ENCODE measurements around the gene SEMG2. TPM values are rescaled to one million over a fixed set of nuclear protein-coding genes. Genes with fewer than 3 reads are reported as not detected.

Gene SEMG2, protein sequence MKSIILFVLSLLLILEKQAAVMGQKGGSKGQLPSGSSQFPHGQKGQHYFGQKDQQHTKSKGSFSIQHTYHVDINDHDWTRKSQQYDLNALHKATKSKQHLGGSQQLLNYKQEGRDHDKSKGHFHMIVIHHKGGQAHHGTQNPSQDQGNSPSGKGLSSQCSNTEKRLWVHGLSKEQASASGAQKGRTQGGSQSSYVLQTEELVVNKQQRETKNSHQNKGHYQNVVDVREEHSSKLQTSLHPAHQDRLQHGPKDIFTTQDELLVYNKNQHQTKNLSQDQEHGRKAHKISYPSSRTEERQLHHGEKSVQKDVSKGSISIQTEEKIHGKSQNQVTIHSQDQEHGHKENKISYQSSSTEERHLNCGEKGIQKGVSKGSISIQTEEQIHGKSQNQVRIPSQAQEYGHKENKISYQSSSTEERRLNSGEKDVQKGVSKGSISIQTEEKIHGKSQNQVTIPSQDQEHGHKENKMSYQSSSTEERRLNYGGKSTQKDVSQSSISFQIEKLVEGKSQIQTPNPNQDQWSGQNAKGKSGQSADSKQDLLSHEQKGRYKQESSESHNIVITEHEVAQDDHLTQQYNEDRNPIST
- not detected in 2 replicates for polyA plus RNA-seq (2013)

DNA sequence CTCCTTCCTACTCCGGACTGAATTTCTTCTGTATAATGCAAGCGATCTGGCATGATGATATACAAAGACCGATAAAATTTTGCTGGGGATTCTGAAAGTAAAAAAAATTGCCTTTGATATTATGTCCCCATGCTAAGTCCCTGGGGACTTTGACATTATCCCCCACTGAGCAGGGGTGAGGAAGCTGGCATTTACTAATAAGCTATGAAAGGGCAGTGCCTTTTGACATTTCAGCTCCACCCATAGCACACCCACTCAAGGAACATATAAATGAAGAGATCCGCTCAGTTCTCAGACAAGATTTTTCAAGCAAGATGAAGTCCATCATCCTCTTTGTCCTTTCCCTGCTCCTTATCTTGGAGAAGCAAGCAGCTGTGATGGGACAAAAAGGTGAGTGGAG lies at the start of gene SEMG2:
Gene SEMG2 (plus strand): TSS at position 298 of the 400 bp plus-strand sequence. CDS start 17 bp downstream, at position 315.
- Histone ChIP-seq H2BK5ac (ENCODE audit: low read depth, low read length, poor library complexity) (no peak within 1 kb of the TSS), H3K4ac (ENCODE audit: low read depth, low read length) (no peak within 1 kb of the TSS), H2AFZ (ENCODE audit: insufficient read depth, low read length, poor library complexity) (no peak within 1 kb of the TSS), H3K4me2 (ENCODE audit: low read length) (no peak within 1 kb of the TSS), H3K4me3 (ENCODE audit: low read depth, low read length) (no peak within 1 kb of the TSS), H3K27ac (ENCODE audit: low read depth, low read length) (no peak within 1 kb of the TSS), H3K9me3 (ENCODE audit: insufficient read depth, low read depth, low read length) (no peaks in the 10 kb centered on the region), H4K8ac (ENCODE audit: low read depth, low read length) (no peak within 1 kb of the TSS), H3K9ac (ENCODE audit: low read length) (no peak within 1 kb of the TSS), H3K4me1 (ENCODE audit: control insufficient read depth in 1 of 2, insufficient read depth in 2 of 2, low read length in 2 of 2) (no peaks in the 10 kb centered on the region), H2BK120ac (ENCODE audit: insufficient read depth, low read length, poor library complexity) (no peak within 1 kb of the TSS), H4K12ac (ENCODE audit: low read depth, low read length) (no peak within 1 kb of the TSS), H3K27me3 (ENCODE audit: insufficient read depth, low read length) (no peaks in the 10 kb centered on the region), H4K91ac (ENCODE audit: low read depth, low read length) (no peak within 1 kb of the TSS), H3K79me1 (ENCODE audit: low read length) (no peaks in the 10 kb centered on the region), H3K23ac (ENCODE audit: low read length) (no peak within 1 kb of the TSS), H2AK5ac (ENCODE audit: low read length) (no peak within 1 kb of the TSS), H3K18ac (ENCODE audit: low read length) (no peak within 1 kb of the TSS), H2BK12ac (ENCODE audit: low read length) (no peak within 1 kb of the TSS), H3K79me2 (ENCODE audit: control insufficient read depth, insufficient read depth, low read length, poor library complexity) (no peaks in the 10 kb centered on the region), H3K14ac (ENCODE audit: low read length) (no peak within 1 kb of the TSS), H3K36me3 (ENCODE audit: control insufficient read depth in 1 of 2, insufficient read depth in 2 of 2, low read length in 2 of 2) (no peaks in the 10 kb centered on the region)
- no peak for DNase-seq
- WGBS (ENCODE audit: extremely low coverage, insufficient coverage, insufficient read length): no CpG with 5 or more reads among the region's 4 CpGs

DNA sequence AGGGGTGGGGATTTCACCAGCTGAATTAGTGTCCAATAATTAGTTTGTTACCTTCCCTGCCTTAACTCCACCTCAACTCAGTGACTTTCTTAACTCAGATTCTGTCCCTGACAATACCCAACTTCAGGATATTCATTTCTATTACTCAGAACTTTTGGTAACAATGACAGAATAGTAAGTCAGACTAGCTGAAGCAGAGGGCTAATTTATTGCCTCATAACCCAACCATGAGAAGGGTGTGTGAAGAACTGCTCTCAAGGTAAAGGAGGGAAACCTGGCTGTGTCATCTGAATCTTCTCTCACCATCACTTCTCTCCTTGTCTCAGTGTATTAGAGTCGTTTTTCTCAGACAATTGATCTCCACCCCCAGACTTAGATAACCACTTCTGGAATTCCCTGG lies 47.7 kb upstream of the SEMG2 start:
- Histone ChIP-seq H2BK120ac (ENCODE audit: insufficient read depth, low read length, poor library complexity) (no peak overlapping the region), H3K23ac (ENCODE audit: low read length) (no peak overlapping the region), H3K36me3 (ENCODE audit: control insufficient read depth in 1 of 2, insufficient read depth in 2 of 2, low read length in 2 of 2) (no peaks in the 10 kb centered on the region), H3K4ac (ENCODE audit: low read depth, low read length) (no peak overlapping the region), H3K18ac (ENCODE audit: low read length) (no peak overlapping the region), H4K12ac (ENCODE audit: low read depth, low read length) (no peak overlapping the region), H2AFZ (ENCODE audit: insufficient read depth, low read length, poor library complexity) (no peak overlapping the region), H3K4me1 (ENCODE audit: control insufficient read depth in 1 of 2, insufficient read depth in 2 of 2, low read length in 2 of 2) (no peaks in the 10 kb centered on the region), H3K9me3 (ENCODE audit: insufficient read depth, low read depth, low read length) (no peaks in the 10 kb centered on the region), H3K79me2 (ENCODE audit: control insufficient read depth, insufficient read depth, low read length, poor library complexity) (no peaks in the 10 kb centered on the region), H2AK5ac (ENCODE audit: low read length) (no peak overlapping the region), H3K4me2 (ENCODE audit: low read length) (no peak overlapping the region), H3K14ac (ENCODE audit: low read length) (no peak overlapping the region), H3K4me3 (ENCODE audit: low read depth, low read length) (no peak overlapping the region), H4K8ac (ENCODE audit: low read depth, low read length) (no peak overlapping the region), H2BK5ac (ENCODE audit: low read depth, low read length, poor library complexity) (no peak overlapping the region), H4K91ac (ENCODE audit: low read depth, low read length) (no peak overlapping the region), H3K79me1 (ENCODE audit: low read length) (no peaks in the 10 kb centered on the region), H2BK12ac (ENCODE audit: low read length) (no peak overlapping the region), H3K9ac (ENCODE audit: low read length) (no peak overlapping the region), H3K27ac (ENCODE audit: low read depth, low read length) (no peak overlapping the region), H3K27me3 (ENCODE audit: insufficient read depth, low read length) (no peaks in the 10 kb centered on the region)
- no peak for DNase-seq
- no CpG with 5 or more reads among the region's 1 CpG for WGBS (ENCODE audit: extremely low coverage, insufficient coverage, insufficient read length)

DNA sequence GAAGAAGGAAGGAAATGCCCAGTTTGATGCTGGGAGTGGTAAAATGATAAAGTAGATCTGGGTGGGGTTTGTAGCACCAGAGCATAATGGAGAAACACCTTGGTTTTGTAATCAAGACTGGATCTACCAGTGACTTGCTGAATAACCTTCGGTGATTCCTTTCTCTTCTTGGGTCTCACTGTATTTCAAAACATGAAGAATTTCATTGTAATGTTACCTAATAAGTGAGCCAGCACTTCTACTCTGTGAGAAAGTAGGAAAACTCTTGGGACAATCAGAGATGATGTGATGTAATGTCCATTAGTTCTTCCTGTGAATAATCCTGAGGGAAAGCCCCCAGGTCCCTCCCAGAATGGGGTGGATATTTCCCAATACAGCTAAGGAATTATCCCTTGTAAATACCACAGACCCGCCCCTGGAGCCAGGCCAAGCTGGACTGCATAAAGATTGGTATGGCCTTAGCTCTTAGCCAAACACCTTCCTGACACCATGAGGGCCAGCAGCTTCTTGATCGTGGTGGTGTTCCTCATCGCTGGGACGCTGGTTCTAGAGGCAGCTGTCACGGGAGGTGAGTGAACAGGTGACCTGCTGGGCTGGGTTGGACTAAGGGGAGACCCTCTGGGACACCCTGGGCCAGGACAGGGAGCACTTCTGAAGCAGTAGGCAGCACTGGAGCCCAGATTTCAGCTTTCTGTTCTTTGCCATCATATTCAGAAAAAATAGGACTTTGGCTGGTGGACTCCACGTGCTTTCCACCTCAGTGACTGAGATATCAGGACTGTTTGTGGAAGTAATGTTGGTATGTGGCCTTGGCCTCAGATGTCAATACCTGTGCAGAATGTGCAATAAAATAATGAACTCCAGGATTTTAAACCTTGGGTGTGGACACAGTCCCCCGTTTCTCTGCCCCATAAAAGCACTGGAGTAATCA lies 46.5 kb upstream of the SEMG2 start, which contains the start of gene PI3:
Gene PI3 (plus strand): TSS at position 469 of the 931 bp plus-strand sequence. CDS start 21 bp downstream, at position 490.
- Histone ChIP-seq H3K9ac (ENCODE audit: low read length) (no peak within 1 kb of the TSS), H2AFZ (ENCODE audit: insufficient read depth, low read length, poor library complexity) (no peak within 1 kb of the TSS), H3K23ac (ENCODE audit: low read length) (no peak within 1 kb of the TSS), H2AK5ac (ENCODE audit: low read length) (no peak within 1 kb of the TSS), H3K79me1 (ENCODE audit: low read length) (no peaks in the 10 kb centered on the region), H3K36me3 (ENCODE audit: control insufficient read depth in 1 of 2, insufficient read depth in 2 of 2, low read length in 2 of 2) (no peaks in the 10 kb centered on the region), H3K27me3 (ENCODE audit: insufficient read depth, low read length) (no peaks in the 10 kb centered on the region), H3K4me1 (ENCODE audit: control insufficient read depth in 1 of 2, insufficient read depth in 2 of 2, low read length in 2 of 2) (no peaks in the 10 kb centered on the region), H3K79me2 (ENCODE audit: control insufficient read depth, insufficient read depth, low read length, poor library complexity) (no peaks in the 10 kb centered on the region), H2BK120ac (ENCODE audit: insufficient read depth, low read length, poor library complexity) (no peak within 1 kb of the TSS), H4K91ac (ENCODE audit: low read depth, low read length) (no peak within 1 kb of the TSS), H2BK12ac (ENCODE audit: low read length) (no peak within 1 kb of the TSS), H3K4ac (ENCODE audit: low read depth, low read length) (no peak within 1 kb of the TSS), H2BK5ac (ENCODE audit: low read depth, low read length, poor library complexity) (no peak within 1 kb of the TSS), H3K27ac (ENCODE audit: low read depth, low read length) (no peak within 1 kb of the TSS), H3K14ac (ENCODE audit: low read length) (no peak within 1 kb of the TSS), H4K12ac (ENCODE audit: low read depth, low read length) (no peak within 1 kb of the TSS), H3K4me3 (ENCODE audit: low read depth, low read length) (no peak within 1 kb of the TSS), H3K9me3 (ENCODE audit: insufficient read depth, low read depth, low read length) (peaks cover 2% of the 10 kb centered on the region), H3K18ac (ENCODE audit: low read length) (no peak within 1 kb of the TSS), H4K8ac (ENCODE audit: low read depth, low read length) (no peak within 1 kb of the TSS), H3K4me2 (ENCODE audit: low read length) (no peak within 1 kb of the TSS)
- no CpG with 5 or more reads among the region's 8 CpGs for WGBS (ENCODE audit: extremely low coverage, insufficient coverage, insufficient read length)
- DNase-seq: peak; percentile 53 to 80

DNA sequence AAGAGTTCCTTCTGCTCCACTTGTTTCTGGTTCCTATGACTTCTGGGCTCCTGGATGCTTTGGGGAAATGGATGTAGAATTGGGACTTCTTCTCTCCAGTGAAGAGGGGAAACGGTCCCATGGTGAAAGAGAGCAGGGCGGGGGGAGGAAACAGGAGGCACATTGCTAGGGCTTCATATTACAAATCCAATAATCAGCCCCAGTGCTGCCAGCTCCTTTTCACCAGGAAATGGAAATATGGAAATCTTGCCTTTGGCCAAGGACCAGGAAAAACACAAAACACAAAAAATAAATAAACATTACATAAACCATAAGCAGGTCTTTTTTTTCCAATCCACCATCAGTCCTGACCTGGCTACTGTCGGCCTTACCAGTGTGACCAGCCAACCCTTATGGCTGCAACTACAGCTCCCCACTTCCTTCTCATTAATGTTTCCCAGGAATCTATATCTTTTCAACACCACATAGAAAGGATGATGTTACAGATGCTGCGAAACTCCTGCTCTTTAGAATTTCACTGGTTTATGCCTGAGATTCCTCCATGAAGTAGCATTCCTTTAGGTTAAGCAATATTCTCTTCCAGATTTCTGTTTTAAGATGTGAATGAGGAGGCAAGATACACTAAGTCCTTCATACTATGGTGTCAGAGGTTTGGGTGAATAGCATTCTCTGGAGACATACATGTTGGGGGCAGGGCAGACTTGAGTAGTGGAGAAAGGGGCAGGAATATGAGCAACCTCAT lies 44.5 kb upstream of the SEMG2 start:
- Histone ChIP-seq H2BK12ac (ENCODE audit: low read length) (no peak overlapping the region), H2BK5ac (ENCODE audit: low read depth, low read length, poor library complexity) (no peak overlapping the region), H3K4me3 (ENCODE audit: low read depth, low read length) (no peak overlapping the region), H2BK120ac (ENCODE audit: insufficient read depth, low read length, poor library complexity) (no peak overlapping the region), H3K14ac (ENCODE audit: low read length) (no peak overlapping the region), H3K4me1 (ENCODE audit: control insufficient read depth in 1 of 2, insufficient read depth in 2 of 2, low read length in 2 of 2) (no peaks in the 10 kb centered on the region), H4K12ac (ENCODE audit: low read depth, low read length) (no peak overlapping the region), H3K79me2 (ENCODE audit: control insufficient read depth, insufficient read depth, low read length, poor library complexity) (no peaks in the 10 kb centered on the region), H3K9me3 (ENCODE audit: insufficient read depth, low read depth, low read length) (peaks cover 2% of the 10 kb centered on the region), H2AFZ (ENCODE audit: insufficient read depth, low read length, poor library complexity) (no peak overlapping the region), H3K4me2 (ENCODE audit: low read length) (no peak overlapping the region), H3K36me3 (ENCODE audit: control insufficient read depth in 1 of 2, insufficient read depth in 2 of 2, low read length in 2 of 2) (no peaks in the 10 kb centered on the region), H2AK5ac (ENCODE audit: low read length) (no peak overlapping the region), H4K8ac (ENCODE audit: low read depth, low read length) (no peak overlapping the region), H3K9ac (ENCODE audit: low read length) (no peak overlapping the region), H3K27ac (ENCODE audit: low read depth, low read length) (no peak overlapping the region), H3K23ac (ENCODE audit: low read length) (no peak overlapping the region), H3K79me1 (ENCODE audit: low read length) (no peaks in the 10 kb centered on the region), H4K91ac (ENCODE audit: low read depth, low read length) (no peak overlapping the region), H3K4ac (ENCODE audit: low read depth, low read length) (no peak overlapping the region), H3K18ac (ENCODE audit: low read length) (no peak overlapping the region), H3K27me3 (ENCODE audit: insufficient read depth, low read length) (no peaks in the 10 kb centered on the region)
- DNase-seq: no peak
- WGBS (ENCODE audit: extremely low coverage, insufficient coverage, insufficient read length): no CpG with 5 or more reads among the region's 4 CpGs

Measured in trophoblast cell (in vitro differentiated cells and primary cell).